PC-9 (cell line): ENCODE measurements around the gene FAM163B.

Source experiments
- EZH2 ChIP-seq: fragments of 200-600 bp; sonication (generic); IDR thresholded peaks from 2 replicates; pipeline ENCODE4 v1.8.0; 2017; ENCODE audit warnings: antibody characterized with exemption, low read depth
- TF ChIP-seq, protein P1 (sequence below): fragments of 200-600 bp; sonication (generic); conservative IDR thresholded peaks from 2 replicates; pipeline ENCODE4 v1.6.1; 2017; ENCODE audit warnings: mixed run types, antibody characterized with exemption, mild to moderate bottlenecking, moderate library complexity

DNA sequence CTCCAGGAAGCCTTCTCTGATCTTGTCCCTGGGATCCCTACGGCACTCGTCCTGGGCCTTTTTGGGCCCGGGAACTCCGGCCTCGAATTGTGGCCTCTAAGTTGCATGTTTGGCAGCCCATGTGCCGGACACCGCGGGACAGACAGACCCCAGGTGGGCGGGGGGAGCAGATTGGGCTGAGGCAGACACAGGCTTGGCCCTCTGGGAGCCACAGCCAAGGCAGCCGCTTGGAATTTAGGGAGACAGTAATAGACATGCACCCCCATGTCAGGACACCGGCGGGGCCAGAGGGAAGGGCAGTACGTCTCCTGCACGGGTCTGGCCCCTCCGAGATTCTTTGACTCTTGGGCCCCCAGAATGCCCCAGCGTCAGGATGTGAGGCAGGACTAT lies 38.5 kb downstream of the FAM163B start:
- TF ChIP-seq, protein P1, sequence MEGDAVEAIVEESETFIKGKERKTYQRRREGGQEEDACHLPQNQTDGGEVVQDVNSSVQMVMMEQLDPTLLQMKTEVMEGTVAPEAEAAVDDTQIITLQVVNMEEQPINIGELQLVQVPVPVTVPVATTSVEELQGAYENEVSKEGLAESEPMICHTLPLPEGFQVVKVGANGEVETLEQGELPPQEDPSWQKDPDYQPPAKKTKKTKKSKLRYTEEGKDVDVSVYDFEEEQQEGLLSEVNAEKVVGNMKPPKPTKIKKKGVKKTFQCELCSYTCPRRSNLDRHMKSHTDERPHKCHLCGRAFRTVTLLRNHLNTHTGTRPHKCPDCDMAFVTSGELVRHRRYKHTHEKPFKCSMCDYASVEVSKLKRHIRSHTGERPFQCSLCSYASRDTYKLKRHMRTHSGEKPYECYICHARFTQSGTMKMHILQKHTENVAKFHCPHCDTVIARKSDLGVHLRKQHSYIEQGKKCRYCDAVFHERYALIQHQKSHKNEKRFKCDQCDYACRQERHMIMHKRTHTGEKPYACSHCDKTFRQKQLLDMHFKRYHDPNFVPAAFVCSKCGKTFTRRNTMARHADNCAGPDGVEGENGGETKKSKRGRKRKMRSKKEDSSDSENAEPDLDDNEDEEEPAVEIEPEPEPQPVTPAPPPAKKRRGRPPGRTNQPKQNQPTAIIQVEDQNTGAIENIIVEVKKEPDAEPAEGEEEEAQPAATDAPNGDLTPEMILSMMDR: no peak
- no peak for TF ChIP-seq EZH2
